Fibroblast of lung (primary cell): ENCODE measurements around the gene ENKD1. TPM values are rescaled to one million over a fixed set of nuclear protein-coding genes. Genes with fewer than 3 reads are reported as not detected.

Experiments
- DNase-seq, 2 donors: peaks; one replicate each; pipeline versions ENCODE4 v3.0.0 to v3.0.0-alpha.2; 2010; ENCODE audit warnings: low read depth in 2 of 2
- H2AFZ ChIP-seq: 2 replicates; pipeline ENCODE4 v1.5.1; 2012; ENCODE audit warnings: low read length, control low read depth, inconsistent platforms
- H3K27ac ChIP-seq: 2 replicates; pipeline ENCODE4 v1.5.1; 2011; ENCODE audit warnings: low read length, control low read depth; ENCODE audit not compliant: insufficient read depth
- H3K27me3 ChIP-seq: 2 replicates; pipeline ENCODE4 v1.5.1; 2011; ENCODE audit warnings: mild to moderate bottlenecking, low read length; ENCODE audit not compliant: control insufficient read depth, insufficient read depth
- H3K36me3 ChIP-seq: 2 replicates; pipeline ENCODE4 v1.5.1; 2011; ENCODE audit warnings: low read length; ENCODE audit not compliant: control insufficient read depth, insufficient read depth
- H3K4me1 ChIP-seq: 2 replicates; pipeline ENCODE4 v1.5.1; 2011; ENCODE audit warnings: low read length; ENCODE audit not compliant: control insufficient read depth, insufficient read depth; ENCODE audit errors: extremely low read depth
- H3K4me2 ChIP-seq: 2 replicates; pipeline ENCODE4 v1.5.1; 2011; ENCODE audit warnings: low read length, control low read depth; ENCODE audit not compliant: insufficient read depth; ENCODE audit errors: extremely low read depth
- H3K4me3 ChIP-seq, 4 experiments: fragments of 200-600 bp in 1 of 4; sonication (generic) in 1 of 4; replicated peaks in 1 of 4; 2 replicates each; pipeline ENCODE4 v1.5.1; 2011 to 2016; ENCODE audit warnings: low read length in 4 of 4, low read depth in 3 of 4, mild to moderate bottlenecking in 3 of 4, control low read depth in 2 of 4, inconsistent platforms in 1 of 4, mixed read lengths in 1 of 4; ENCODE audit not compliant: insufficient read depth in 1 of 4; ENCODE audit errors: control extremely low read depth in 1 of 4
- H3K79me2 ChIP-seq: 2 replicates; pipeline ENCODE4 v1.5.1; 2012; ENCODE audit warnings: mild to moderate bottlenecking, low read length, inconsistent platforms; ENCODE audit not compliant: control insufficient read depth, insufficient read depth
- H3K9ac ChIP-seq: 2 replicates; pipeline ENCODE4 v1.5.1; 2011; ENCODE audit warnings: mild to moderate bottlenecking, low read length, control low read depth; ENCODE audit not compliant: insufficient read depth
- H3K9me3 ChIP-seq: 2 replicates; pipeline ENCODE4 v1.5.1; 2012; ENCODE audit warnings: low read depth, low read length; ENCODE audit not compliant: control insufficient read depth, insufficient read depth
- H4K20me1 ChIP-seq: 2 replicates; pipeline ENCODE4 v1.5.1; 2011; ENCODE audit warnings: low read length; ENCODE audit not compliant: control insufficient read depth, insufficient read depth; ENCODE audit errors: extremely low read depth
- CTCF ChIP-seq, 2 donors: IDR thresholded peaks in 1 of 2; conservative IDR thresholded peaks in 1 of 2; 1 replicate in 1 of 2; 2 replicates in 1 of 2; pipeline ENCODE4 v1.5.1; 2011 to 2012; ENCODE audit warnings: low read length in 2 of 2, control low read depth in 1 of 2, inconsistent platforms in 1 of 2, low read depth in 1 of 2, mild to moderate bottlenecking in 1 of 2
- EZH2 ChIP-seq: IDR thresholded peaks from 2 replicates; pipeline ENCODE4 v1.5.1; 2012; ENCODE audit warnings: low read length, control low read depth, mild to moderate bottlenecking; ENCODE audit errors: missing control alignments
- polyA plus RNA-seq, 2 donors: library from polyadenylated mRNA; depleted of rRNA in 1 of 2; stranded (reverse) in 1 of 2; unstranded in 1 of 2; fragments of >200 nt; gene quantifications; 2 replicates each; pipeline ENCODE4 v1.2.1, GENCODE V29; 2011 to 2012; ENCODE audit warnings: missing spikeins in 1 of 2
- total RNA-seq: library from RNA; depleted of rRNA; stranded (reverse); fragments of >200 nt; gene quantifications from 2 replicates; pipeline ENCODE4 v1.2.1, GENCODE V29; 2014

ENKD1 gene
- total and polyA plus RNA-seq, 2 donors (not counting 1 experiment from before 2014, with no cell fraction given): 3.2 to 17.8 TPM

GRCh38 chr16:67678354-67679023 lies 11.9 kb upstream of the ENKD1 start:
- no peak for TF ChIP-seq CTCF (conservative IDR thresholded peaks at IDR 0.05 in 1 of 2, IDR thresholded peaks at IDR 0.05 in 1 of 2; ENCODE audit: low read depth in 1 of 2, low read length in 2 of 2)
- no peak for TF ChIP-seq EZH2
- H3K27ac ChIP-seq: no peak overlapping the region
- H3K4me1 ChIP-seq: peaks cover 2% of the 10 kb centered on the region
- H2AFZ ChIP-seq: no peak overlapping the region
- no peaks in the 10 kb centered on the region for H3K79me2 ChIP-seq
- H3K4me3 ChIP-seq: no peak overlapping the region
- H3K9ac ChIP-seq: no peak overlapping the region
- peaks cover 2% of the 10 kb centered on the region for H3K36me3 ChIP-seq
- H3K27me3 ChIP-seq: no peaks in the 10 kb centered on the region
- DNase-seq: no peak
- no peaks in the 10 kb centered on the region for H4K20me1 ChIP-seq
- no peak overlapping the region for H3K4me2 ChIP-seq
- no peaks in the 10 kb centered on the region for H3K9me3 ChIP-seq

- Histone ChIP-seq H2AFZ (no peak overlapping the region), H3K4me3 (no peak overlapping the region), H3K9ac (no peak overlapping the region), H3K27ac (no peak overlapping the region), H3K4me1 (peaks cover 4% of the 10 kb centered on the region), H3K4me2 (no peak overlapping the region), H3K27me3 (no peaks in the 10 kb centered on the region), H3K79me2 (no peaks in the 10 kb centered on the region), H3K9me3 (no peaks in the 10 kb centered on the region), H3K36me3 (peaks cover 2% of the 10 kb centered on the region), H4K20me1 (no peaks in the 10 kb centered on the region)
- TF ChIP-seq EZH2 (no peak), CTCF (conservative IDR thresholded peaks at IDR 0.05 in 1 of 2, IDR thresholded peaks at IDR 0.05 in 1 of 2; ENCODE audit: low read depth in 1 of 2, low read length in 2 of 2) (no peak)
- DNase-seq: no peak
Measured at GRCh38 chr16:67677712-67678111, 11.2 kb upstream of the ENKD1 start.

GRCh38 chr16:67676939-67677338 lies 10.4 kb upstream of the ENKD1 start:
- no peaks in the 10 kb centered on the region for H3K79me2 ChIP-seq
- peaks cover 4% of the 10 kb centered on the region for H3K4me1 ChIP-seq
- H3K36me3 ChIP-seq: peaks cover 2% of the 10 kb centered on the region
- TF ChIP-seq CTCF (conservative IDR thresholded peaks at IDR 0.05 in 1 of 2, IDR thresholded peaks at IDR 0.05 in 1 of 2; ENCODE audit: low read depth in 1 of 2, low read length in 2 of 2) (no peak), EZH2 (no peak)
- H3K4me2 ChIP-seq: no peak overlapping the region
- DNase-seq: no peak
- H3K9ac ChIP-seq: no peak overlapping the region
- H2AFZ ChIP-seq: no peak overlapping the region
- no peak overlapping the region for H3K4me3 ChIP-seq
- no peaks in the 10 kb centered on the region for H3K27me3 ChIP-seq
- H4K20me1 ChIP-seq: no peaks in the 10 kb centered on the region
- H3K27ac ChIP-seq: no peak overlapping the region
- no peaks in the 10 kb centered on the region for H3K9me3 ChIP-seq
